ENCODE results near the gene S1PR4.

GRCh38 chr19:3211191-3211590 lies 32.6 kb downstream of the S1PR4 start:
- TF ChIP-seq CTCF (IDR thresholded peaks at IDR 0.05) (no peak), POLR2A (IDR thresholded peaks at IDR 0.05) (no peak)
